Tibial nerve (tissue), 4 donors: ENCODE results near the gene REV3L. TPM values are rescaled to one million over a fixed set of nuclear protein-coding genes. Genes with fewer than 3 reads are reported as not detected.

Experiments
- DNase-seq, 2 donors: peaks; one replicate each; pipeline ENCODE4 v3.0.0-alpha.2; 2019; ENCODE audit warnings: low spot score in 2 of 2
- H3K27ac ChIP-seq, 4 donors: fragments of 200-600 bp; sonication (generic) in 3 of 4; one replicate each; pipeline ENCODE4 v1.5.1; 2017 to 2019; ENCODE audit warnings: mild to moderate bottlenecking in 1 of 4
- H3K27me3 ChIP-seq, 2 donors: fragments of 200-600 bp; sonication (generic) in 1 of 2; one replicate each; pipeline versions ENCODE4 v1.5.1 to v1.6.0; 2017 to 2019
- H3K36me3 ChIP-seq, 3 donors: fragments of 200-600 bp; sonication (generic); one replicate each; pipeline ENCODE4 v1.5.1; 2018 to 2019
- H3K4me1 ChIP-seq, 4 donors: fragments of 200-600 bp; sonication (generic) in 3 of 4; one replicate each; pipeline ENCODE4 v1.5.1; 2017 to 2019
- H3K4me3 ChIP-seq, 4 donors: fragments of 200-600 bp; sonication (generic) in 3 of 4; one replicate each; pipeline ENCODE4 v1.5.1; 2017 to 2019; ENCODE audit warnings: mild to moderate bottlenecking in 1 of 4, moderate library complexity in 1 of 4
- H3K9me3 ChIP-seq, 4 donors: fragments of 200-600 bp; sonication (generic) in 3 of 4; one replicate each; pipeline ENCODE4 v1.5.1; 2017 to 2019
- CTCF ChIP-seq, 5 experiments: fragments of 200-600 bp in 3 of 5; fragments of 450-650 bp in 2 of 5; sonication (generic) in 3 of 5; IDR thresholded peaks; one replicate each; pipeline ENCODE4 v1.5.1; 2016 to 2019; ENCODE audit warnings: antibody characterized with exemption in 5 of 5, mild to moderate bottlenecking in 3 of 5, moderate library complexity in 2 of 5
- EP300 ChIP-seq, 2 donors: sonication (generic); formaldehyde crosslinking; IDR thresholded peaks; one replicate each; pipeline ENCODE4 v1.6.1; 2017; ENCODE audit warnings: antibody characterized with exemption in 2 of 2, mild to moderate bottlenecking in 1 of 2
- POLR2A ChIP-seq, 2 donors: fragments of 450-650 bp; IDR thresholded peaks; one replicate each; pipeline ENCODE4 v1.6.1; 2017; ENCODE audit warnings: antibody characterized with exemption in 2 of 2, mild to moderate bottlenecking in 2 of 2, moderate library complexity in 2 of 2
- WGBS, 2 donors: methylation state at CpG; one replicate each; pipeline ENCODE4 v1.1.5; 2018; 5-methylcytosine and 5-hydroxymethylcytosine counted together
- total RNA-seq, 4 donors: library from RNA; depleted of rRNA; stranded (reverse); fragments of >200 nt; gene quantifications; one replicate each; pipeline ENCODE4 v1.1.0, GENCODE V29; 2016

The REV3L gene
- total RNA-seq, 4 donors from 2014 or later, result 26.7 to 45.9 (median 34.1) TPM

DNA sequence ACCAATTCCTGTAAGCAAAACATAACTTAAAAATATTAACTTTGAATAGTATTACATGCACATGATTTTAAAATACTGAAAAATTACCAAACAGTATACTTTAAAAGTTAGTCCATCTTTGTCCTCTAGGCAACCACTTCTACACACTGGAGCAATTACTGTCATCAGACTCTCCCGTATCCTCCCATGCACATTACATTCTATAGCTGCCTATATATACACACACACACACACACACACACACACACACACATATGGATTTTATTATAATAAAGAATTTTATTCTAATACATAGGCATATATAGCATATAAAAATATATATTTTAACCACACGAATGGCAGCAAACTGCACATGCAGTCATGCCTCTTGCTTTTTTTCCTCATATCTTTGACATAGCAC lies 8.2 kb downstream of the REV3L start:
- Histone ChIP-seq H3K4me1 (peaks cover 0 to 28% (median 6%) of the 10 kb centered on the region in 4 donors), H3K27me3 (no peaks in the 10 kb centered on the region)

GRCh38 chr6:111474106-111474505 lies 8.9 kb downstream of the REV3L start:
- H3K4me3 ChIP-seq, result no peak overlapping the region
- TF ChIP-seq POLR2A (IDR thresholded peaks at IDR 0.05) (no peak), EP300 (IDR thresholded peaks at IDR 0.05) (no peak), CTCF (IDR thresholded peaks at IDR 0.05) (no peak)
- peaks cover 0 to 22% (median 4%) of the 10 kb centered on the region in 4 donors for H3K4me1 ChIP-seq
- DNase-seq, result no peak
- no peaks in the 10 kb centered on the region for H3K27me3 ChIP-seq
- no peaks in the 10 kb centered on the region for H3K9me3 ChIP-seq
- WGBS, 2 donors, result 86 to 88% methylated on average over 4 of the region's 4 CpGs
- H3K36me3 ChIP-seq, result no peaks in the 10 kb centered on the region
- no peak overlapping the region for H3K27ac ChIP-seq

More for the DNA sequence above, 8.2 kb downstream of the REV3L start:
- Histone ChIP-seq H3K36me3 (no peaks in the 10 kb centered on the region), H3K9me3 (no peaks in the 10 kb centered on the region), H3K27ac (no peak overlapping the region), H3K4me3 (no peak overlapping the region)
- WGBS, 2 donors, result 86 to 93% methylated on average over 2 of the region's 2 CpGs
- TF ChIP-seq CTCF (IDR thresholded peaks at IDR 0.05) (no peak), EP300 (IDR thresholded peaks at IDR 0.05) (no peak), POLR2A (IDR thresholded peaks at IDR 0.05) (no peak)
- DNase-seq, result no peak

GRCh38 chr6:111472933-111473435 lies 10.0 kb downstream of the REV3L start:
- DNase-seq, result no peak
- Histone ChIP-seq H3K36me3 (no peaks in the 10 kb centered on the region), H3K4me1 (peaks cover 0 to 11% (median 0%) of the 10 kb centered on the region in 4 donors), H3K9me3 (no peaks in the 10 kb centered on the region), H3K27me3 (no peaks in the 10 kb centered on the region), H3K27ac (no peak overlapping the region), H3K4me3 (no peak overlapping the region)
- TF ChIP-seq POLR2A (IDR thresholded peaks at IDR 0.05) (no peak), CTCF (IDR thresholded peaks at IDR 0.05) (no peak), EP300 (IDR thresholded peaks at IDR 0.05) (no peak)
- 96 to 98% methylated on average over 2 of the region's 2 CpGs for WGBS, 2 donors

GRCh38 chr6:111471958-111472357 lies 11.1 kb downstream of the REV3L start:
- no peaks in the 10 kb centered on the region for H3K27me3 ChIP-seq
- WGBS, 2 donors, result 90 to 100% methylated on average over 1 of the region's 1 CpG
- peaks cover 0 to 3% (median 0%) of the 10 kb centered on the region in 4 donors for H3K4me1 ChIP-seq
- H3K4me3 ChIP-seq, result no peak overlapping the region
- H3K36me3 ChIP-seq, result no peaks in the 10 kb centered on the region
- DNase-seq, result no peak
- TF ChIP-seq EP300 (IDR thresholded peaks at IDR 0.05) (no peak), POLR2A (IDR thresholded peaks at IDR 0.05) (no peak), CTCF (IDR thresholded peaks at IDR 0.05) (no peak)
- H3K27ac ChIP-seq, result no peak overlapping the region
- no peaks in the 10 kb centered on the region for H3K9me3 ChIP-seq

- Histone ChIP-seq H3K36me3 (no peaks in the 10 kb centered on the region), H3K9me3 (no peaks in the 10 kb centered on the region), H3K4me3 (no peak overlapping the region), H3K27ac (no peak overlapping the region), H3K4me1 (peaks cover 0 to 3% (median 0%) of the 10 kb centered on the region in 4 donors), H3K27me3 (no peaks in the 10 kb centered on the region)
- no peak for DNase-seq
- TF ChIP-seq CTCF (IDR thresholded peaks at IDR 0.05), result no peak
- no peak for TF ChIP-seq POLR2A (IDR thresholded peaks at IDR 0.05)
- TF ChIP-seq EP300 (IDR thresholded peaks at IDR 0.05), result no peak
- 34 to 39% methylated on average over 1 of the region's 1 CpG for WGBS, 2 donors
Measured at GRCh38 chr6:111471533-111471932, 11.5 kb downstream of the REV3L start.
